Neural cell (in vitro differentiated cells): Measurements from ENCODE around the gene RAB40C. TPM values are rescaled to one million over a fixed set of nuclear protein-coding genes. Genes with fewer than 3 reads are reported as not detected.

Experiments used
- H2AFZ ChIP-seq: fragments of 200-600, 300-800 bp; sonication (generic), shearing (Covaris generic); 2 replicates; pipeline ENCODE4 v1.6.0; 2014; ENCODE audit warnings: low read depth, mild to moderate bottlenecking, antibody characterized with exemption, low read length, moderate library complexity
- H3F3A ChIP-seq: fragments of 200-600 bp; shearing (Covaris generic); 2 replicates; pipeline ENCODE4 v1.6.1; 2016; ENCODE audit warnings: mild to moderate bottlenecking, moderate library complexity, mixed read lengths, antibody characterized with exemption, low read length; ENCODE audit not compliant: insufficient read depth, poor library complexity, severe bottlenecking
- H3K27ac ChIP-seq: fragments of 200-600, 300-800 bp; sonication (generic), shearing (Covaris generic); 2 replicates; pipeline ENCODE4 v1.5.1; 2014; ENCODE audit warnings: mild to moderate bottlenecking, low read length, moderate library complexity
- H3K27me3 ChIP-seq: fragments of 300-800, 200-600 bp; sonication (generic), shearing (Covaris generic); 2 replicates; pipeline ENCODE4 v1.6.0; 2014; ENCODE audit warnings: mild to moderate bottlenecking, low read depth, low read length, moderate library complexity; ENCODE audit not compliant: insufficient read depth
- H3K36me3 ChIP-seq: fragments of 300-800, 200-600 bp; sonication (generic), shearing (Covaris generic); 2 replicates; pipeline ENCODE4 v1.5.1; 2014; ENCODE audit warnings: mild to moderate bottlenecking, antibody characterized with exemption, low read length, moderate library complexity; ENCODE audit not compliant: insufficient read depth
- H3K4me2 ChIP-seq: fragments of 300-800, 200-600 bp; sonication (generic), shearing (Covaris generic); 2 replicates; pipeline ENCODE4 v1.6.0; 2014; ENCODE audit warnings: mild to moderate bottlenecking, low read length
- H3K4me3 ChIP-seq: fragments of 300-800, 200-600 bp; sonication (generic), shearing (Covaris generic); 2 replicates; pipeline ENCODE4 v1.5.1; 2014; ENCODE audit warnings: mild to moderate bottlenecking, low read length, moderate library complexity
- H3K79me2 ChIP-seq: fragments of 200-600 bp; shearing (Covaris generic); replicated peaks from 2 replicates; pipeline ENCODE4 v1.6.0; 2014; ENCODE audit warnings: mild to moderate bottlenecking, low read length, moderate library complexity; ENCODE audit not compliant: insufficient read depth
- H3K9ac ChIP-seq: fragments of 300-800, 200-600 bp; sonication (generic), shearing (Covaris generic); 2 replicates; pipeline ENCODE4 v1.6.1; 2016; ENCODE audit warnings: mild to moderate bottlenecking, low read length, mixed read lengths
- H3K9me2 ChIP-seq: fragments of 200-600 bp; shearing (Covaris generic); 2 replicates; pipeline ENCODE4 v1.6.1; 2016; ENCODE audit warnings: mild to moderate bottlenecking, low read length, mixed read lengths; ENCODE audit not compliant: insufficient read depth
- H3K9me3 ChIP-seq: fragments of 200-600, 300-800 bp; sonication (generic), shearing (Covaris generic); 2 replicates; pipeline ENCODE4 v1.6.1; 2016; ENCODE audit warnings: mild to moderate bottlenecking, mixed run types, low read length, moderate library complexity, mixed read lengths
- H4K20me1 ChIP-seq: fragments of 200-600 bp; shearing (Covaris generic); 2 replicates; pipeline ENCODE4 v1.6.1; 2016; ENCODE audit warnings: mild to moderate bottlenecking, mixed run types; ENCODE audit not compliant: insufficient read depth
- CTCF ChIP-seq: fragments of 450-650 bp; IDR thresholded peaks from 2 replicates; pipeline ENCODE4 v1.5.1; 2014; ENCODE audit warnings: antibody characterized with exemption, mild to moderate bottlenecking, moderate library complexity; ENCODE audit not compliant: poor library complexity, severe bottlenecking
- EP300 ChIP-seq: fragments of 450-650 bp; conservative IDR thresholded peaks from 2 replicates; pipeline ENCODE4 v1.6.1; 2014; ENCODE audit warnings: antibody characterized with exemption, mild to moderate bottlenecking, moderate library complexity; ENCODE audit not compliant: poor library complexity, severe bottlenecking
- EZH2 ChIP-seq: fragments of 200-600, 300-800 bp; shearing (Covaris generic), sonication (generic); IDR thresholded peaks from 2 replicates; pipeline ENCODE4 v1.6.1; 2014; ENCODE audit warnings: antibody characterized with exemption, low read length, borderline replicate concordance, mild to moderate bottlenecking; ENCODE audit not compliant: insufficient read depth, poor library complexity, severe bottlenecking
- MXI1 ChIP-seq: fragments of 450-650 bp; conservative IDR thresholded peaks from 2 replicates; pipeline ENCODE4 v1.6.1; 2014; ENCODE audit warnings: antibody characterized with exemption, mild to moderate bottlenecking; ENCODE audit not compliant: poor library complexity, severe bottlenecking
- POLR2AphosphoS5 ChIP-seq: IDR thresholded peaks from 2 replicates; pipeline ENCODE4 v1.6.1; 2012
- RAD21 ChIP-seq: fragments of 450-650 bp; conservative IDR thresholded peaks from 2 replicates; pipeline ENCODE4 v1.6.1; 2014; ENCODE audit warnings: antibody characterized with exemption, mild to moderate bottlenecking, moderate library complexity
- REST ChIP-seq: IDR thresholded peaks from 2 replicates; pipeline ENCODE4 v1.6.1; 2012; ENCODE audit warnings: borderline replicate concordance
- SMC3 ChIP-seq: fragments of 450-650 bp; conservative IDR thresholded peaks from 2 replicates; pipeline ENCODE4 v1.6.1; 2014; ENCODE audit warnings: antibody characterized with exemption, mild to moderate bottlenecking, moderate library complexity; ENCODE audit not compliant: poor library complexity
- TAF1 ChIP-seq: IDR thresholded peaks from 2 replicates; pipeline ENCODE4 v1.6.1; 2012; ENCODE audit warnings: low read depth
- polyA plus RNA-seq: library from polyadenylated mRNA; depleted of rRNA; stranded (reverse); fragments of >200 nt; gene quantifications from 2 replicates; pipeline ENCODE4 v1.2.3, GENCODE V29; 2014

Gene RAB40C
- polyA plus RNA-seq, 1 donor from 2014 or later, result 40.7 TPM

- TF ChIP-seq REST, result no peak
- TF ChIP-seq TAF1, result no peak
- TF ChIP-seq RAD21, result no peak
- no peak for TF ChIP-seq SMC3
- no peak for TF ChIP-seq POLR2AphosphoS5
- no peak for TF ChIP-seq EZH2
- TF ChIP-seq MXI1, result no peak
- no peak for TF ChIP-seq EP300
- no peak for TF ChIP-seq CTCF
- no peak overlapping the region for H3K4me3 ChIP-seq
- H3K9me3 ChIP-seq, result no peaks in the 10 kb centered on the region
- no peaks in the 10 kb centered on the region for H3K27me3 ChIP-seq
- H3K9ac ChIP-seq, result no peak overlapping the region
- no peaks in the 10 kb centered on the region for H3K79me2 ChIP-seq
- H2AFZ ChIP-seq, result no peak overlapping the region
- no peak overlapping the region for H3K27ac ChIP-seq
- no peaks in the 10 kb centered on the region for H3K9me2 ChIP-seq
- H3K36me3 ChIP-seq, result no peaks in the 10 kb centered on the region
- H3K4me2 ChIP-seq, result no peak overlapping the region
- no peaks in the 10 kb centered on the region for H3F3A ChIP-seq
- H4K20me1 ChIP-seq, result no peaks in the 10 kb centered on the region
These were observed 44.3 kb downstream of the RAB40C start for GRCh38 chr16:634051-634670.

- H3K4me3 ChIP-seq, result peak overlapping the region; percentile 94
- H2AFZ ChIP-seq, result no peak overlapping the region
- H3K36me3 ChIP-seq, result no peaks in the 10 kb centered on the region
- H3K27me3 ChIP-seq, result no peaks in the 10 kb centered on the region
- no peak overlapping the region for H3K4me2 ChIP-seq
- TF ChIP-seq REST, result no peak
- no peak for TF ChIP-seq POLR2AphosphoS5
- TF ChIP-seq MXI1, result no peak
- TF ChIP-seq EZH2, result no peak
- TF ChIP-seq EP300, result no peak
- TF ChIP-seq SMC3, result no peak
- TF ChIP-seq TAF1, result no peak
- no peak for TF ChIP-seq CTCF
- no peak for TF ChIP-seq RAD21
- H4K20me1 ChIP-seq, result no peaks in the 10 kb centered on the region
- no peaks in the 10 kb centered on the region for H3K9me2 ChIP-seq
- H3K79me2 ChIP-seq, result no peaks in the 10 kb centered on the region
- no peak overlapping the region for H3K9ac ChIP-seq
- no peaks in the 10 kb centered on the region for H3F3A ChIP-seq
- no peaks in the 10 kb centered on the region for H3K9me3 ChIP-seq
- no peak overlapping the region for H3K27ac ChIP-seq
These were observed 45.1 kb downstream of the RAB40C start for GRCh38 chr16:634996-635395.
